ENCODE results near the gene CHST4.
"Not testable (repeated sequence)": the region's sequence is repeated elsewhere in the genome, so short reads cannot be mapped to it uniquely, and the experiment has no call there.

Gene CHST4

DNA sequence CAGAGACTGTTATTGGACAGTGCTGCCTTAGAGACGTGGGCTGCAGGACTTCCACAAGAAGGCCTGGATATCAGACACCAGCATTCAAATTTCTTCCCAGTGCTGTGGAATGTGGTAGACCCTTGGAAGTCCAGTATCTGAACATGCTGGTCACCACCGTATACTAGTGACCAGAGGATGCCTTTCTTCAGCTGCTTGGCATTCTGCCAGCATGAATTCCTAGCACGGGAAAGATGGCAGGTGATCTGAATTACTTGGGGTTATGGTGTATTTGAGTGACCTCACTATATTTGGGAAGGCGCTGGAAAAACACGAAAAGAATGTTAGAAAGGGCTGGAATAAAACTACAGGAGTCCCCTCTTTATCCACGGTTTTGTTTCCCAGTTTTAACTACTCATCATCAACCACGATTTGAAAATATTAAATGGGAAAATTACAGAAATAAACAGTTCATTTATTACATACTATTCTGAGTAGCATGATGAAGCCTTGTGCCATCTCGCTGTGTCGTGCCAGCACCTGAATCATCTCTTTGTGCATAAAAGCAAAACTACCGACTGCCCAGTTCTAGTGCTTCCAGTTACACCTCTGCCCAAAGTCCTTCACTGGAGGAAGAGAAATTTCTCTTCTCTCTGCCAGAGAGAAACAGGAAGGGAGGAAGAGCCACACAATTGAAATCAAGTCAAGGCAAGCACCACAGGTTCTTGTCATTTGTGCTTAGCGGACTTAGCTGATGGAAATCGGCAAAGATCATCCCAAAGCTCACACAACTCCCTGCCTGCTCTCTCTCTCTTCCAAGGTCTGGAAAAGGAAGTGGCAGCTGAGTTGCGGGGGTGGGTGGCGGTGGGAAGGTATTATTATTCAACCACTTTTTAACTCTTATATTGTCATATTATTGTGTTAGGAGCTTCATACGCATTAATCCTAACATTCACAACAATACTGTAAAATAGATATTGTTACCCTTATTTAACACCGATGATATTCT, 1.4 kb upstream of the CHST4 start:
- DNase-seq = no peak

DNA sequence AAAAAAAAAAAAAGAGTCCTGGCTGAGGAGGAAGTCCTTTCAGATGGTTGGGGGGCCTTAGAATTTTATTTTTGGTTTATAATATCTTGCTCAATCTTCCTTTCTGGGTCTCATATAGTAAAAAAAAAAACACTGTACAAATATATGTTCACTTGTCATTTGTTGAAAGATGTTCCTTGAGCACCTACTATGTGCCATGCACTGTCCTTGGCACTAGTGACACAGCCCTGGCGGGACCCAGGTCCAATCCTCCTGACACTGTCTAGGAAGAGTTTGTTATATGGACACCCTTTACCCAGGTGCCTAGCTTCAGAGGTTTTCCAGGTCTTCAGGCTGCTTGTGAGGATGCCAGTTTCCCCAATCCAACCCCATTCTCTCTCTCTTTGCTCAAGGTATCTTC, 2.0 kb downstream of the CHST4 start:
- no peak for DNase-seq

DNA sequence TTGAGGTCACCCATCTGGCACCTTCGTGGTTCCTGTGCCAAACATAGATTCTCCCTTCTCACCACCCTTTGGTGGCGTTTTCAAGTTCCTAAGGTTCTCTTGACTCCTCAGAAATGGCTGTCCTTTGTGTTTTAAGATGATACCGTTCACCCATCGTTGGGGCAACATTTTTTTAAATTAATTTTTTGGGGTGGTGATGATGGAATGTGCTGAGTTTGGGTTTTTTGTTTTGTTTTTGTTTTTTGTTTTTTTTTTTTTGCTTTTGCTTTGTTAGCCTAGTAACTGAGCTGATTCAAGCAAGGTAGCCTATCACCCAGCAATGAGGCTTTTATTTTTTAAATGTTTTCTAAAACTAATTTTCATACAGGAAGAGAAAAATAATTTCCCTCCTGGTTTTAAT, 2.6 kb downstream of the CHST4 start:
- DNase-seq = no peak

DNA sequence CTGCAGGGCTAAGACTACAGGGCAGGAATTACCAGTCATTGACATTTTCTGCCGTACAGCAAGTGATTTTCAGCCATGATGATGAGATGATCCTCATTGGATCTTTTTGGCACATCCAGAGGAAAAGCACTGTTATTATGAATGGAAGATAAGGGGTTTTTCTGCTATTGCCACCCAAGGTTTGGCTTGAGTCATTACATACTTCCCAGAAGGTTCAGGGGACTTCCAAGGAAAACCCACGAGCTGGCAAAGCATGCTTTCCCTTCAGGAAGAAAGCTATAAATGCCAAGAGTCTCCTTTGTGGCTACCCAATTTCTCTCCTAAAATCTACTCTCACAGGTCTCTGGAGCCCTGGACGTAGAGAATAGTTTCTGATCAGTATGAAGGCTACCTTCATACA, 6.1 kb downstream of the CHST4 start:
- no peak for DNase-seq

DNA sequence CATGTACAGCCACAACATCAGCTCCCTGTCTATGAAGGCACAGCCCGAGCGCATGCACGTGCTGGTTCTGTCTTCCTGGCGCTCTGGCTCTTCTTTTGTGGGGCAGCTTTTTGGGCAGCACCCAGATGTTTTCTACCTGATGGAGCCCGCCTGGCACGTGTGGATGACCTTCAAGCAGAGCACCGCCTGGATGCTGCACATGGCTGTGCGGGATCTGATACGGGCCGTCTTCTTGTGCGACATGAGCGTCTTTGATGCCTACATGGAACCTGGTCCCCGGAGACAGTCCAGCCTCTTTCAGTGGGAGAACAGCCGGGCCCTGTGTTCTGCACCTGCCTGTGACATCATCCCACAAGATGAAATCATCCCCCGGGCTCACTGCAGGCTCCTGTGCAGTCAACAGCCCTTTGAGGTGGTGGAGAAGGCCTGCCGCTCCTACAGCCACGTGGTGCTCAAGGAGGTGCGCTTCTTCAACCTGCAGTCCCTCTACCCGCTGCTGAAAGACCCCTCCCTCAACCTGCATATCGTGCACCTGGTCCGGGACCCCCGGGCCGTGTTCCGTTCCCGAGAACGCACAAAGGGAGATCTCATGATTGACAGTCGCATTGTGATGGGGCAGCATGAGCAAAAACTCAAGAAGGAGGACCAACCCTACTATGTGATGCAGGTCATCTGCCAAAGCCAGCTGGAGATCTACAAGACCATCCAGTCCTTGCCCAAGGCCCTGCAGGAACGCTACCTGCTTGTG, 10.7 kb downstream of the CHST4 start:
- DNase-seq = no peak

DNA sequence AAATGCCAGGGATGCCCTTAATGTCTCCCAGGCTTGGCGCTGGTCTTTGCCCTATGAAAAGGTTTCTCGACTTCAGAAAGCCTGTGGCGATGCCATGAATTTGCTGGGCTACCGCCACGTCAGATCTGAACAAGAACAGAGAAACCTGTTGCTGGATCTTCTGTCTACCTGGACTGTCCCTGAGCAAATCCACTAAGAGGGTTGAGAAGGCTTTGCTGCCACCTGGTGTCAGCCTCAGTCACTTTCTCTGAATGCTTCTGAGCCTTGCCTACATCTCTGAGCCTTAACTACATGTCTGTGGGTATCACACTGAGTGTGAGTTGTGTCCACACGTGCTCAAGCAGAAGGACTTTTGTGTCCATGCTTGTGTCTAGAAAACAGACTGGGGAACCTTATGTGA, 11.4 kb downstream of the CHST4 start:
- no peak for DNase-seq

DNA sequence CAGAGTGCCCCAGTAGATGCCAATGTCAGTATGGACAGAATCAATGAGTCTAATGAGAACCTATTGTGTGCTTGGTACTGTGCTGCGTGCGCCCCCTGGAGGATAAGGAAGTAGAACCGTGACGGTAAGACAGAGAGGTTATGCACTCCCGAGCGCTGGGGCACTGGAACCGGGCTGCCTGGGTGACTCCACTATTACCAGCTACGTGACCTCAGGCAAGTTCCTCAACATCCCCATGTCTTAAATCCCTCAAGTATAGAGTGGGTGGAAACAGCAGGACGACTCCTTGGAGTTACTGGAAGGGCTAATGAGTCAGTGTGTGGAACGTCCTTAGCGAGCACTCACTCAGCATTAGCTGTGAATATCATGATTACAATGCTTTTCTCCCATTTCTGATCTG, 16.2 kb downstream of the CHST4 start:
- peak; percentile 9 for DNase-seq

DNA sequence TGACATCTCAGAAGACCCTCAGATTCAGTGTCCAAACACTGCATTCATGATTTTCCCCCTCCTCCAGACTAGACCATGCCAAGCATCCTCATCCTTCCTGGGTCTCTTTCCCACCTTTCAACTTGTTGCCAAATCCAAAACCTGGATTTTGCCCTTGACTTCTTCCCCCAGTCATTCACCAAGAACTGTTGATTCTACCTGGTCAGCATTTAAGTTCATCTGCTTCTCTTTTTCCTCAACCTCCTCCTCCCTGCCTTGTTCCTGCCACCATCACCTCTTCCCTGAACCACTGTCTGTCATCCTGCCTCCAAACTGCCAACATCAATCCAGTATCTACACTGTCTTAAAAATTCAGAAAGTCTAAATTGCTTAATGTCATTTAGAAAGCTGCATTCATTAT, 20.9 kb downstream of the CHST4 start:
- DNase-seq = no peak

DNA sequence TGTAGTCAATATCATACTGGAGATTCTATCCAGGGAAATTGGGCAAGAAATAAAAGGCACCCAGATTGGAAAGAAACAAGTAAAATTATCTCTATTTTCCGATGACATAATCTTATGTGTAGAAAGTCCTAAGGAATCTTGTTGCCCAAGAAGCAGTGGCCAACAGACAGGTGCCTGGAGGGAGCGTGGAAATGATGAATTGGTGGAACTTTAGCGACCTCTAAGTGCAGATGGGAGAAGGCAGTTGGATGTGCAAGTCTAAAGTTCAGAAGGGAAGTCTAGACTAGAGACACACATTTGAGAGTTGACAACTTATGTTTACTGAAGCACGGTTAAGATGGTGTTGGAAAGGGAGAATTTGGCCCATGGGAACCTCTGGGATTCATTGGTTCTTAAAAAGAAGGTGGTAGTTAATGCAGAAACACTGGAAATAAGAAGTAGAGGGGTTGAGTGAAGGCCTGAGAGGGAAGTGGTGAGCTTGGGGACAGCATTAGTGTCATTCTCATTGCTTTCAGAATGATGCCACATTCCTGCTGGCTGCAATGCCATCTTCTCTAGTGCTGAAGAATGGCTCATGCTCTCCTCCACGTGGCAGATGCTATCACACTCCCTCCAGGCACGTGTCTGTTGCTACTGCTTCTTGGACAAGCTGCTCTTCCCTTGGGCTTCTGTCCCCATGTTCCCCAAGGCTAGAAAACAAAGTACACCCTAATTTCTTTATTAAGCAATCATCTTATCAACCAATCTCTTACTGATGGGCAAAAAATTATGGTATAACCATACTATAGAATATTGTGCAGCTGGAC, 26.7 kb downstream of the CHST4 start:
- no peak for DNase-seq

DNA sequence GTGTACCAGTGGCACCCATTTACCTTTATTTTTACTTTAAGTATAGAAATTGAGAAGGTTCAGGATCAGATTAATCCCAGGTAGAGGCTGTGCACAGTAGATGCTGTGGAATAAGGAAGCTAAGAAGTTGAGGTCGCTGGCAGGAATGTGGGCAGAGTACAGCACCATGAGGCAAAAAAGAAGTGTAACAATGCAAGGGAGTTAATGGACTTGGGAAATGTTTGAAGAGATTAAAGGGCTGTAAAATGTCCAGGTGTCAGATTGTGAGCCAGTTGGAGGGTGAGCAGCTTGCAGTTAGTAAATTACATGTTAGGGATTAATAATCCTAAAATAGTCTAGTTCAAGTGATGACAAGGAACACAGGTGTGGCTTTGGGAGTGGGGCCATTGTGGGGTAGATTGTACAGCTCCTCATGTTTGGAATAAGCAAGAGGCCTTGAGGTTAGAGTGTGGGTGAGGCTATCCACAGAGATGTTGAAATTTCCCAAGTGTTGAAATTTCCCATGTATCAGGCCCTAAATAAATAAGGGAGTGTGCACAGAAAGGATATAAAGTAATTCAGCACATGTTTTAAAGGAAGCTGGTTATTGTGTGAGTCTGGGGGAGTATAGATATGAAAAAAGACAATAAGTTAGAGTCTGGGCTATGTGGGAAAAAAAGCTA, 29.1 kb downstream of the CHST4 start:
- no peak for DNase-seq

DNA sequence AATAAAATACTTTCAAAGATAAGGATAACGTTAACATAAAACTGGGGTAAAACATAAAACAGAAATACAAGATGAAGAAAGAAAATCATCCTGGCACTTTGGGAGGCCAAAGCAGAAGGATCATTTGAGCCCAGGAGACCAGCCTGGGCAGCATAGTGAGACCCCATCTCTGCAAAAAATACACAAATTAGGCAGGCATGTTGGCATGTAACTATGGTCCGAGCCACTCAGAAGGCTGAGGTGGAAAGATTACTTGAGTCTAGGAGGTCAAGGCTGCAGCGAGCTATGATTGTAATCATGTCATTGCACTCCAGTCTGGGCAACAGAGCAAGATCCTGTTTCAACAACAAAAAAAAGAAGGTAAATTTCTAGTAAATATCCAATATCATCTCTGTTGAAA, 31.1 kb downstream of the CHST4 start:
- no peak for DNase-seq

DNA sequence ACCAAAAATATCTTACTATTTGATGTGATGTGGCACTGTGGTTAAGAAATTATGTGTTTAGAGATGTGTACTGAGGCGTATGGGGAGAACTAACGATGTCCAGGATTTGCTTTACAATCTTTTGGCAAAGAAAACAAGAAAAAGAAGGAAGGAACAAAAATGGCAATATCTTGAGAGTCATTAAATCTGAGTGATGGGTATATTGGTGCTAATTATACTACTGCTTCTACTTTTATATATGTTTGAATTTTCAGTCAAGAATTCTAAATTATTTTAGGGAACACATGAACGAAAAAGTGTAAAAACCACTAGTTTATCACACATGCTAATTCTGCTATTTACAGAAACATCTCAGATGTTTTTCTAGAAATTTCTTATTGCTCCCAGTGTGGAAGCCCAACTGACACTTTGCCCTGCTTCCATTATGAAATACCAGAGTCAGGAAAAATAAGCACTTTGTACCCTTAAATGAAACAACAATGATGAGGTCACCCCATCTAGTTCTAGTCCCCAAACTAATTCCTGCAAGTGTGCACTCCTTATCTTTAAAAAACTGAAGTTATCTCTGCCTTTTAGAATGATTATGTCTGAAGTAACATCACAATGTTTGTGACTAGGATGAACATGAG, 31.8 kb downstream of the CHST4 start:
- DNase-seq = no peak

DNA sequence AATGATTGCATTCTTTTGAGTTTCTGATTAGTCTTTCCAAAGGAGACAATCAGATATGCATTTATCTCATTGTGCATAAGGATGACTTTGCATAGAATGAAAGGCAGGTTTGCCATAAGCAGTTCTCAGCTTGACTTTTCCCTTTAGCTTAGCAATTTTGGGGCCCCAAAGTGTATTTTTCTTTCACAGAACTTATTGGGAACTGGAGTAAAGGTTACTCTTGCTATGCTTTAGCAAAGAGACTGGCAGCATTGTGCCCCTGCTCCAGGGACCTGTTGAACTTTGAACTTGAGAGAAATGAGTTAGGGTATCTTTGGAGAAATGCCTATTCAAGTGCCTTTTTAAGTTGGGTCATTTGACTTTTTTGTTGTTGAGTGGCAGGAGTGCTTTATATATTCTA, 33.6 kb downstream of the CHST4 start:
- no peak for DNase-seq

DNA sequence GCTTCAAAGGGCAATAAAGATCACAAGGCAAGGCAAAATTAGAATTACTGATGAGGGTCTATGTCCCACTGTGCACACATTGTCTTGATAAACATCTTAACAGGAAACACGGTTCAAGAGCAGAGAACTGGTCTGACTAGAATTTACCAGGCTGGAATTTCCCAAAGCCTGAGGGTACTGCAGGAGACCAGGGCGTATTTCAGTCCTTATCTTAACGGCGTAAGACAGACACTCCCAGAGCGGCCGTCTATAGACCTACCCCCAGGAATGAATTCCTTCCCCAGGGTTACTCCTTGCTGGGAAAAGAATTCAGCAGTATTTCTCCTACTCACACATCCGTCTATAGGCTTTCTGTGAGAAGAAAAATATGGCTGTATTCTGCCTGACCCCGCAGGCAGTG, 35.7 kb downstream of the CHST4 start:
- not testable (repeated sequence) for DNase-seq

DNA sequence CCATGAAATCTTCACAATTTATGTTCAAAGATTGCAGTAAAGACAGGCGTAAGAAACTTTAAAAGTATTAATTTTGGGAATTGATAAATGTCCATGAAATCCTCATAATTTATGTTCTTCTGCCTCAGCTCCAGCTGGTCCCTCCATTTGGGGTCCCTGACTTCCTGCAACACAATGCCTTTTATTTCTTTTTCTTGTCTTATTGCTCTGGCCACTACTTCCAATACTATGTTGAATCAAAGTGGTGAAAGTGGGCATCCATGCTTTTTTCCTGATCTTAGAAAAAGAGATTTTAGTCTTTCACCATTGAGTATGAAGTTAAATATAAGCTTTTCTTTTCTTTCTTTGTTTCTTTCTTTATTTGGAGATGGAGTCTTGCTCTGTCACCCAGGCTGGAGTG, 36.3 kb downstream of the CHST4 start:
- no peak for DNase-seq

DNA sequence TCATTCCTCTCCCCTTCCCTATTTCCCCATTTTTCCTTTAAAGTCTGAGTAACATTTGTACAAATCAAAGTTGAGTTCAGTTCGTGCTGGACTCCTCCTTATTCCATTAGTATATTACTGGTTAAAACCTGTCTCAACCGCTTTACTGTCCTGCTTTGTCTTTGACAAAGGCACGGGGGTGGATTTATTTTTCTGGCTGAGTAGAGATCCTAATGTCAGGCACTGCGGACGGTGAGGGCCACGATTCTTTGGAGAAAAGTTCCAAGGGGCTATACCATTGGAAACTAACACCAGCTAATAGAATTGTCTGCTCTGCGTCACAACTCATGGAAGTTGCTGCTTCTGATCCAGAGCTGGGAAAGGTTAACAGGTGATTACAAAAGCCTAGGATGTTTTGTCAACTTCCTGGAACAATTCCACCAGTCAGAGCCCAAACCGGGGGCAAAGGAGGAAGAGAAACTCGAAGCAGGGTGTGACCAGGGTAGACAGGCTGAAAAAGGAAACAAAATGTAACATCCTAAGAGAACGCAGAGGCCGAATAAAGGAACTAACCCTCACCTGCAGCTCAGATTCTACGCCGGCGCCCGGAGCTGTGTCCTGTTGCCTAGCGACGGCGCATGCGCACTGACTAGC, 38.2 kb downstream of the CHST4 start:
- DNase-seq = no peak

DNA sequence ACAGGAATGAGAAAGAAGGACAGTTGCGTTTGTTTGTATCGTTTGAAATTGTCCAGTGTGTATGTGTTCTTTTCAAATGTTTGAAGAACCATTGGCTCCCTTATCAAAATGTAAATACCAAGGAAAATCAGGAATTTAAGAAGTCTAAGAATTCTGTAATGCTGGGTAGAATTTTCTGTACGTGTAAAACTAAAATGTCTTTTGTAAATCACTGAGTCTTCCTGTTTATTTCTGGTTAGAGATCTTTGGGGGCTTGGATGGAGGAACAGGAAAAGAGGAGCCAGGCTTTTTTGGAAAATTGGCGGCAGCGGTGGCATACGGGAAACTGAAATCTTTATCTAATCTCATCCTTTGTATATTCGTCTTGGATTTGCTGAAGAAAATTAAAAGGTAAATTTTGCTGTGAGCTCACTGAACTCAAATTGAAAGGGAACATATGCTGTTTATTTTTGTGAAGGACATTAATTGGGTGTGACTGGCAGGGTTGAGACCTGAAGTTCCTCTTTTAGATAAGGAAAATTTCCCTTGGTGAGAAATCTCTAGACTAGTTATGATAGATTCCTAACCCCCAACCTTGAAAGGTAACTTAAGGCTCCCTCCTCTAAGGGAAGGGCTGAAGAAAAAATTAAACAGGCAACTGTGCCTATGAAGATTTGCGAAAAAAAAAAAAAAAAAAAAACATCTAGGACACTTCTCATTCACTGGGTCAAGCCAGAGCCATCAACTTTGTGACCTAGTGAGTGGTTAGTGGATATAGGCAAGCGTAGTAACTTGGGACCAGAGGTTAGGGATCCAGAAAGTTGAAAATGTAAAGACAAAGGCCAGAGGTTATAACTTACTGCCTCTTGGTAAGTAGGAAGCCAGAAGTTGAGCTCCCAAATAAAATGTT, 39.8 kb downstream of the CHST4 start:
- DNase-seq = no peak

DNA sequence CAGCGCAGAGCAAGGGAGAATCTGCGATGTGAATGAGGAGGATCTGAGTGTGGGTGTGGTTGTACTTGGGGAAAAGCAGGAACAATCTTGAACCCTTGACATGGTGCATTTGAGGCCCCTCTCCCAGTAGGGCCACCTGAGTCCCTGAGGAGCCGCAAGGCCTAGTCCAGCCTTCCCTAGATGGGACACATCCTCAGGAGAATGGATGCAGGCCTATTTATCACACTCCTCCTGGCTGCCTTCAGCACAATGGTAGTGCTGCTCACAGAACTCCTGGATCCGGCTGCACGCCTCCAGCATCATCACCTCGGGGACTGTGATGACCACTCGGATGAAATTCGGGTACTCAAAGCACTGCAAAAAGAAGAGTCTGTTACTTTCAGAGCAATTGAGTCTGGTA, 41.7 kb downstream of the CHST4 start:
- no peak for DNase-seq

DNA sequence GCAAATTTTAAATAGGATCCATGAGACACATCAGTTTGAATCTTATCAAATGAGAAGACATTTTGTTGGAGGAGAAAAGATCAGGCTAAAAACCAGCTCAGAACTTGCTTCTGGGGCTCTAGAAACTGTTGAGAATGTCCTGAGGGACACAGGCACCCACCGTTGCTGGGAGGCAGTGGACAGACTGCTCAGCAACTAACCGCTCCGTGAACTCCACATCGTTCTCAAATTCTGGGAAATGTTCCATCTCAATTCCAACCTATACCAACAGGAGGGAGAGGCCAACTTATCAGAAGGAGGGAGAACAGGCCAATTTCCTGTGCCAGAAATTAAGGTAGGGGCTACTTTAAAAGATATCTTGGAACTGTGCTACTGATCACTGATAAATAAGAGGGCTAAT, 42.3 kb downstream of the CHST4 start:
- no peak for DNase-seq

DNA sequence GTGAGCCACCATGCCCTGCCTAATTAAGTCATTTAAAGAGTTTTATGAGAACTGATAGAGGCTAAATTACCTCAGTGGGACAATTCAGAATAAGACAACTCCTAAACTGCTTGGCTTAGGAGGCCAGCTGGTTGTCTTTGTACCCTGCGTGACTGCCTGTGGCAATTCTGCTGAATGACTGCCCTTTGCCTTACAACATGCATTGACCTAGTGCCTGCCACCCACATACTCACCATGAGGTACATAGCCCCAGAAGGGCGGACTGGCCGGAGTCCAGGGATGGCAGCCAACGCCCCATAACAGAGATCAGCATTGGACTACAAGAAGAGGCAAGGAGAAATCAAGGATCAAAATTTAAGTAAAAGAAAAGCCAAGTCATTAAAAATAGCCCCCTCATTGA, 43.4 kb downstream of the CHST4 start:
- DNase-seq = no peak

DNA sequence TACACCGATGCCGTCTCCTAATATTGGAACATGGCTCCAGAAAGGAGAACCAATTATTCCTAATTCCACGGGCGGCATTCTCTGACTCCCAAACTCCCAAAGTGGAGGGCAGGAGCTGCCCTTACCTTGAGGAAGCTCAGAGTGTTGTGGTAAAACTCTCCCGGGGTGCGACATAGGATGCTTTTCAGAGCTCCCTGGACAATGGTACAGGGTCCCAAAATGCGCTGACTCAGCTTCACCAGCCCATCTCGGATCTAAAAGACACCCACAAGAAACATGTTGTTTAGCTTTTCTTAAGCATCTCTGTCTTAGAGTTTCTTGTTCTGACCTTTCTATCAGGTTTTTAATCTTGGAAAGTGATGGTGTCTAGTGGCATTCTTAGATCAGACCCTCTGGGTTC, 43.9 kb downstream of the CHST4 start:
- DNase-seq = no peak

Data from NK-92 treated with Interleukin-12 subunit alpha and Interleukin-12 subunit beta, amount 100 ng/mL, for 24 hours (cell line).